ENCODE data around the gene PSAT1. TPM values are rescaled to one million over a fixed set of nuclear protein-coding genes. Genes with fewer than 3 reads are reported as not detected.

PSAT1 gene
- total and polyA plus RNA-seq, 2 of the 8 experiments (the other 6 are each of a cell fraction or from before 2014, with no cell fraction given): 204 to 341 TPM

DNA sequence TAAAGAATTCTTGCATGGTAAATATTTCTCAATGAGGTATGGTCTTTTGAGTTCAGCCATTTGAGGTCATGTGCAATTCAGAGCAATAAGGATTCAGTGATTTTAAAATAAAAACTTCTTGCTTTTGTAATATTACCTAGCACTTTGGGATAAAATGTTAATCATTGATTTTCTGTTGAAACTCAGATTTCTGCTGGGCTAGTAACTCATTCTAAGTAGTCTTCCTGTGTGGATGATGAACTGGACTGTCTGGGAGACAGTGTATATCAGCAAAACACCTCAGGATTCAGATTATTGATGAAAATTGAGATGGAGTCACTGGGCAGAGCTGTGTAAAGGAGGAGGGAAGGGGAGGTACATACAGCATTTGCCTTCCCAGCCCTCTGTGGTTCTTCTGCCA, 10.8 kb upstream of the PSAT1 start:
- Histone ChIP-seq H3K9ac (replicated peaks in 1 of 4; ENCODE audit: extremely low read depth in 1 of 4, low read depth in 3 of 4, low read length in 3 of 4) (no peak overlapping the region), H3K27ac (ENCODE audit: low read depth, low read length) (no peak overlapping the region), H2AFZ (ENCODE audit: low read length) (no peak overlapping the region), H2BK15ac (ENCODE audit: low read length) (no peak overlapping the region), H4K20me1 (replicated peaks in 1 of 2; ENCODE audit: control insufficient read depth in 1 of 2, insufficient read depth in 2 of 2, low read length in 2 of 2) (no peaks in the 10 kb centered on the region), H2BK5ac (ENCODE audit: low read depth, low read length) (no peak overlapping the region), H4K5ac (ENCODE audit: insufficient read length, low read depth, low read length) (no peak overlapping the region), H2BK12ac (ENCODE audit: low read depth, low read length) (no peak overlapping the region), H3K23ac (ENCODE audit: insufficient read length) (no peak overlapping the region), H3K4me1 (replicated peaks in 1 of 4; ENCODE audit: control insufficient read depth in 3 of 4, insufficient read depth in 4 of 4, low read length in 3 of 4) (no peaks in the 10 kb centered on the region), H2BK20ac (ENCODE audit: low read length) (no peak overlapping the region), H3K79me2 (ENCODE audit: control insufficient read depth in 1 of 2, insufficient read depth in 2 of 2, low read length in 2 of 2) (no peaks in the 10 kb centered on the region), H3K14ac (ENCODE audit: insufficient read length) (no peak overlapping the region), H3K56ac (replicated peaks; ENCODE audit: insufficient read length, low read depth, low read length) (no peak overlapping the region), H3K4me3 (ENCODE audit: extremely low read depth in 1 of 4, insufficient read depth in 2 of 4, low read depth in 3 of 4, low read length in 4 of 4) (no peak overlapping the region), H3K4me2 (ENCODE audit: insufficient read depth in 1 of 2, low read depth in 2 of 2, low read length in 2 of 2) (no peak overlapping the region), H3K4ac (replicated peaks; ENCODE audit: insufficient read length, low read depth, low read length) (no peak overlapping the region), H3K79me1 (ENCODE audit: low read depth, low read length) (no peaks in the 10 kb centered on the region), H3K36me3 (ENCODE audit: control insufficient read depth in 2 of 4, insufficient read depth in 4 of 4, low read length in 3 of 4) (no peaks in the 10 kb centered on the region), H4K8ac (ENCODE audit: extremely low read depth, insufficient read depth, low read length) (no peak overlapping the region), H3K27me3 (replicated peaks in 1 of 4; ENCODE audit: control insufficient read depth in 3 of 4, extremely low read depth in 1 of 4, insufficient read depth in 3 of 4, low read length in 3 of 4) (no peaks in the 10 kb centered on the region), H3K9me3 (ENCODE audit: insufficient read depth in 2 of 2, low read depth in 1 of 2, low read length in 1 of 2) (no peaks in the 10 kb centered on the region), H3K18ac (ENCODE audit: extremely low read depth, low read length) (no peak overlapping the region), H3K23me2 (ENCODE audit: low read depth, low read length) (no peaks in the 10 kb centered on the region), H4K91ac (replicated peaks; ENCODE audit: insufficient read length, low read length) (no peak overlapping the region), H2BK120ac (replicated peaks; ENCODE audit: low read depth, low read length) (no peak overlapping the region), H2AK5ac (ENCODE audit: low read depth, low read length) (no peak overlapping the region)
- ChIA-PET CTCF (ENCODE audit: partially characterized antibody) (interaction anchor here (0.7 to 3.7 kb wide), 3 partner anchors 10 to 84 kb away, joined by 3 to 21 read pairs (median 5); partner anchors contain the start of gene PSAT1), POLR2A (ENCODE audit: partially characterized antibody) (interaction anchor here (1.2 to 19.2 kb wide), 2 partner anchors 17 to 50 kb away, joined by 3 to 522 read pairs; partner anchors contain the start of gene PSAT1)
- no peak for FAIRE-seq
- no peak for DNase-seq (ENCODE audit: low read depth in 1 of 2, low spot score in 2 of 2)
- no peak for TF ChIP-seq POU5F1 (IDR thresholded peaks at IDR 0.05; ENCODE audit: low read depth, low read length)
- TF ChIP-seq RFX5 (IDR thresholded peaks at IDR 0.05; ENCODE audit: borderline replicate concordance, low read depth, low read length): no peak
- TF ChIP-seq HDAC6 (IDR thresholded peaks at IDR 0.05; ENCODE audit: low read depth, low read length): no peak
- no peak for TF ChIP-seq TAF7 (optimal IDR thresholded peaks at IDR 0.05; ENCODE audit: borderline replicate concordance, low read depth, low read length)
- no peak for TF ChIP-seq CREB1 (IDR thresholded peaks at IDR 0.05)
- TF ChIP-seq ASH2L (IDR thresholded peaks at IDR 0.05; ENCODE audit: low read length): no peak
- no peak for TF ChIP-seq TCF12 (IDR thresholded peaks at IDR 0.05; ENCODE audit: low read depth, low read length)
- TF ChIP-seq SIRT6 (IDR thresholded peaks at IDR 0.05; ENCODE audit: low read length): no peak
- TF ChIP-seq USF2 (IDR thresholded peaks at IDR 0.05; ENCODE audit: low read length): no peak
- TF ChIP-seq GABPA (IDR thresholded peaks at IDR 0.05; ENCODE audit: borderline replicate concordance, insufficient read depth, low read length): no peak
- no peak for TF ChIP-seq SUZ12 (IDR thresholded peaks at IDR 0.05; ENCODE audit: low read length)

Measured in H1 (cell line).